Measurements from ENCODE around the gene PODXL. TPM values are rescaled to one million over a fixed set of nuclear protein-coding genes. Genes with fewer than 3 reads are reported as not detected.

PODXL gene
- total and polyA plus RNA-seq, 10 of the 15 experiments (the other 5 are each of a cell fraction or from before 2014, with no cell fraction given): 0.04 to 1.8 (median 0.38) TPM

DNA sequence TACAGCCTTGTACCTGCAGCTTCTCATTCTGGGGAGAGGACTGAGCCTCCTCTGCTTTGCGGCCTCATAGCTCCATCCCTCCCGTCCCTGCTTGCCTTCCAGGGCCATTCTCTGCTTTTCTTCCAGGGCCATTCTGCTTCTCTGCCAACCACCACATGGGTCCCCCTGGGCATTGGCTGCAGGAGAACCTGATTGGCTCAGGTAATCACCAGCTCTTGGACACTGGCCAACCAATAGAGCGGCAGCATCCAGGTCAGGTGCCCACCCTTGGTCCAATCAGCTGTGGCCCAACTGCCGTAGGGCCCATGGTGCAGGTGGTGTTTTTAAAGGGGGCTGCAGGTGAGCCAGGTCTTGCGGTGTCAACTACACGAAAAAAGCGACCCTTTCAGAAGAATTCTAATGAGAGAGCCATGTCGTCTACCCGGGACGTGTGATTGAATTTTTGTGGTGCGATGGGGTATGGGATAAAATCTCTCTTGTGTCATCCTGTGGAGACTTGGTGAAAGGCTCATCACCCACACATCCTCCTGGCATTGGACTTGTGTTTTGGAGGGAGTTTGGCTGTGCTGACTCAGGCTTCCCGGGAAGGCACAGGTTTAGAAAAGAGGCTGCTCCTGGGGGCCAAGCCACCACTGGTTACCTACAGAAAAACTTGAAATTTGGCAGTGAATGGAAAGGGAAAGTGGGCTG is 46.0 kb upstream of the PODXL start:
- WGBS (ENCODE audit: insufficient coverage, insufficient replicate concordance, low lambda C conversion rate, missing lambda C conversion rate): 58% methylated on average over 12 of the region's 12 CpGs
- POLR2A ChIA-PET: no interaction called here
- H3K79me2 ChIP-seq (ENCODE audit: control insufficient read depth, insufficient read depth, low read length): no peaks in the 10 kb centered on the region
- no peak for DNase-seq (ENCODE audit: low read depth, low spot score)
- no peak overlapping the region for H3K4me3 ChIP-seq
- no peaks in the 10 kb centered on the region for H4K20me1 ChIP-seq (ENCODE audit: control insufficient read depth, insufficient read depth)
- TF ChIP-seq, protein P1, sequence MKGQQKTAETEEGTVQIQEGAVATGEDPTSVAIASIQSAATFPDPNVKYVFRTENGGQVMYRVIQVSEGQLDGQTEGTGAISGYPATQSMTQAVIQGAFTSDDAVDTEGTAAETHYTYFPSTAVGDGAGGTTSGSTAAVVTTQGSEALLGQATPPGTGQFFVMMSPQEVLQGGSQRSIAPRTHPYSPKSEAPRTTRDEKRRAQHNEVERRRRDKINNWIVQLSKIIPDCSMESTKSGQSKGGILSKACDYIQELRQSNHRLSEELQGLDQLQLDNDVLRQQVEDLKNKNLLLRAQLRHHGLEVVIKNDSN (IDR thresholded peaks at IDR 0.05; ENCODE audit: borderline replicate concordance, extremely low read length, insufficient read depth, low read depth, low read length): peak; percentile 60
- TF ChIP-seq NFYB (IDR thresholded peaks at IDR 0.05; ENCODE audit: insufficient read depth, low read depth, low read length): peak; percentile 60; the same call in 1 of the 2 replicates
- TF ChIP-seq RELA (IDR thresholded peaks at IDR 0.05; ENCODE audit: borderline replicate concordance, partially characterized antibody): no peak
- no TSS peak for BruUV-seq (replicated peaks)
- no peak overlapping the region for H3K27ac ChIP-seq (ENCODE audit: control insufficient read depth, insufficient read depth)
- in situ Hi-C loops (cut with MboI) (no loop called here), intact Hi-C loops (cut with micrococcal nuclease; ENCODE audit: unreplicated experiment) (no loop called here)
- no peaks in the 10 kb centered on the region for H3K36me3 ChIP-seq (ENCODE audit: control insufficient read depth in 2 of 2, insufficient read depth in 2 of 2, low read length in 1 of 2)
- CTCF ChIA-PET: no interaction called here
- no peak overlapping the region for H2AFZ ChIP-seq (ENCODE audit: control insufficient read depth, low read depth, low read length)
- RAD21 ChIA-PET (ENCODE audit: unreplicated experiment): interaction anchor here (0.6 kb wide), 1 partner anchor 29 kb away, joined by 3 read pairs; no protein-coding TSS in a partner anchor
- ATAC-seq: no peak
- H3K4me2 ChIP-seq (ENCODE audit: control insufficient read depth, insufficient read depth): no peak overlapping the region
- H3K9ac ChIP-seq (ENCODE audit: control insufficient read depth, insufficient read depth, low read length): no peak overlapping the region
- peaks cover 1 to 4% of the 10 kb centered on the region in 2 experiments; a peak in 3 of 4 replicates for H3K27me3 ChIP-seq (replicated peaks in 1 of 2; ENCODE audit: control insufficient read depth in 2 of 2, insufficient read depth in 2 of 2, low read length in 1 of 2)
- no peaks in the 10 kb centered on the region for H3K4me1 ChIP-seq (ENCODE audit: control insufficient read depth, insufficient read depth, low read length)
- SMC1A ChIA-PET (ENCODE audit: uncharacterized antibody, unreplicated experiment): no interaction called here
- no peak for FAIRE-seq
- H3K9me3 ChIP-seq (replicated peaks; ENCODE audit: control insufficient read depth, insufficient read depth, low read length): no peaks in the 10 kb centered on the region
